GM23248 (cell line): Measurements from ENCODE around the gene PHRF1. TPM values are rescaled to one million over a fixed set of nuclear protein-coding genes. Genes with fewer than 3 reads are reported as not detected.

Source experiments
- DNase-seq: peaks from one replicate; pipeline ENCODE4 v3.0.0-alpha.2; 2015
- H2AFZ ChIP-seq: fragments of 200-600 bp; sonication (generic); 2 replicates; pipeline ENCODE4 v1.6.1; 2016; ENCODE audit warnings: antibody characterized with exemption
- H3F3A ChIP-seq: fragments of 200-600 bp; sonication (generic); 2 replicates; pipeline ENCODE4 v1.6.1; 2016; ENCODE audit warnings: mild to moderate bottlenecking, antibody characterized with exemption, mixed run types; ENCODE audit not compliant: insufficient read depth
- H3K27ac ChIP-seq: fragments of 200-600 bp; sonication (generic); 2 replicates; pipeline ENCODE4 v1.5.1; 2016; ENCODE audit warnings: mild to moderate bottlenecking
- H3K27me3 ChIP-seq: fragments of 200-600 bp; sonication (generic); replicated peaks from 2 replicates; pipeline ENCODE4 v1.6.1; 2016; ENCODE audit warnings: mild to moderate bottlenecking; ENCODE audit not compliant: insufficient read depth
- H3K36me3 ChIP-seq: fragments of 200-600 bp; sonication (generic); 2 replicates; pipeline ENCODE4 v1.6.1; 2016; ENCODE audit warnings: low read depth, mild to moderate bottlenecking
- H3K4me1 ChIP-seq: fragments of 200-600 bp; sonication (generic); 2 replicates; pipeline ENCODE4 v1.6.1; 2016; ENCODE audit warnings: mild to moderate bottlenecking; ENCODE audit not compliant: insufficient read depth
- H3K4me2 ChIP-seq: fragments of 200-600 bp; sonication (generic); one replicate; pipeline ENCODE4 v1.6.1; 2016; ENCODE audit warnings: mild to moderate bottlenecking; ENCODE audit not compliant: unreplicated experiment
- H3K4me3 ChIP-seq: fragments of 200-600 bp; sonication (generic); 2 replicates; pipeline ENCODE4 v1.5.1; 2016; ENCODE audit warnings: mild to moderate bottlenecking
- H3K79me2 ChIP-seq: fragments of 200-600 bp; sonication (generic); 2 replicates; pipeline ENCODE4 v1.6.1; 2016; ENCODE audit warnings: mild to moderate bottlenecking; ENCODE audit not compliant: insufficient read depth
- H3K9ac ChIP-seq: fragments of 200-600 bp; sonication (generic); 2 replicates; pipeline ENCODE4 v1.6.1; 2016; ENCODE audit warnings: mild to moderate bottlenecking
- H3K9me2 ChIP-seq: fragments of 200-600 bp; sonication (generic); 2 replicates; pipeline ENCODE4 v1.6.1; 2016; ENCODE audit warnings: mixed run types, mild to moderate bottlenecking, moderate library complexity; ENCODE audit not compliant: insufficient read depth
- H3K9me3 ChIP-seq: fragments of 200-600 bp; sonication (generic); one replicate; pipeline ENCODE4 v1.6.1; 2017; ENCODE audit warnings: low read depth
- H4K20me1 ChIP-seq: fragments of 200-600 bp; sonication (generic); 2 replicates; pipeline ENCODE4 v1.6.0; 2016; ENCODE audit not compliant: insufficient read depth
- EZH2 ChIP-seq: fragments of 200-600 bp; sonication (generic); IDR thresholded peaks from 2 replicates; pipeline ENCODE4 v1.6.1; 2018; ENCODE audit warnings: antibody characterized with exemption, mild to moderate bottlenecking; ENCODE audit not compliant: insufficient read depth, poor library complexity, severe bottlenecking
- EZH2phosphoT487 ChIP-seq: fragments of 200-600 bp; sonication (generic); IDR thresholded peaks from 2 replicates; pipeline ENCODE4 v1.6.1; 2018; ENCODE audit warnings: antibody characterized with exemption, moderate library complexity, mild to moderate bottlenecking, low read depth; ENCODE audit not compliant: insufficient read depth
- WGBS, 2 experiments: methylation state at CpG; one replicate each; pipeline ENCODE4 v1.1.6; 2015 to 2017; ENCODE audit warnings: low lambda C conversion rate in 2 of 2, low coverage in 1 of 2; ENCODE audit errors: missing lambda C conversion rate in 2 of 2; 5-methylcytosine and 5-hydroxymethylcytosine counted together
- in situ Hi-C: fragments of 300-500 bp; cut with MboI; formaldehyde crosslinking; loops from 2 replicates; pipeline ENCODE4 v1.15.0; 2020
- polyA plus RNA-seq: library from polyadenylated mRNA; unstranded; fragments of >200 nt; fragmentation: Nextera tagmentation; extraction: Ambion mirVana; gene quantifications from 2 replicates; pipeline ENCODE4 v1.2.1, GENCODE V29; 2016
- total RNA-seq: library from RNA; depleted of rRNA; stranded (reverse); fragments of >200 nt; shearing (Covaris generic); gene quantifications from 2 replicates; pipeline ENCODE4 v1.2.3, GENCODE V29; 2014

PHRF1 gene
- total and polyA plus RNA-seq, 2 experiments from 2014 or later: 10.9 to 27.7 TPM

GRCh38 chr11:607971-608659 is 31.8 kb downstream of the PHRF1 start:
- in situ Hi-C loops: no loop called here
- no peak overlapping the region for H3K4me2 ChIP-seq
- no peaks in the 10 kb centered on the region for H3K27me3 ChIP-seq

GRCh38 chr11:608791-609251 is 32.6 kb downstream of the PHRF1 start:
- H3K4me2 ChIP-seq: no peak overlapping the region
- peaks cover 17% of the 10 kb centered on the region; the same call in 1 of the 2 replicates for H3K36me3 ChIP-seq
- H3K27ac ChIP-seq: no peak overlapping the region
- H4K20me1 ChIP-seq: no peaks in the 10 kb centered on the region
- in situ Hi-C loops: no loop called here
- 82 to 84% methylated on average over 27 to 28 of the region's 28 CpGs for WGBS, 2 experiments
- H3K4me3 ChIP-seq: no peak overlapping the region
- H3K9ac ChIP-seq: no peak overlapping the region
- no peak overlapping the region for H2AFZ ChIP-seq
- H3K27me3 ChIP-seq: no peaks in the 10 kb centered on the region
- TF ChIP-seq EZH2phosphoT487: no peak
- TF ChIP-seq EZH2: no peak
- H3K9me2 ChIP-seq: no peaks in the 10 kb centered on the region
- H3F3A ChIP-seq: peaks cover 7% of the 10 kb centered on the region; the same call in 1 of the 2 replicates
- no peaks in the 10 kb centered on the region for H3K79me2 ChIP-seq
- DNase-seq: no peak
- H3K9me3 ChIP-seq: no peaks in the 10 kb centered on the region
- no peaks in the 10 kb centered on the region for H3K4me1 ChIP-seq

More at GRCh38 chr11:607971-608659, 31.8 kb downstream of the PHRF1 start:
- H3K36me3 ChIP-seq: peaks cover 19% of the 10 kb centered on the region; the same call in 1 of the 2 replicates
- no peaks in the 10 kb centered on the region for H3K4me1 ChIP-seq
- DNase-seq: no peak
- no peak overlapping the region for H3K27ac ChIP-seq
- H3K4me3 ChIP-seq: no peak overlapping the region
- no peaks in the 10 kb centered on the region for H3K9me3 ChIP-seq
- H3F3A ChIP-seq: peaks cover 7% of the 10 kb centered on the region; the same call in 1 of the 2 replicates
- no peaks in the 10 kb centered on the region for H4K20me1 ChIP-seq
- WGBS, 2 experiments: 90% methylated on average over 39 to 45 of the region's 45 CpGs
- H3K9me2 ChIP-seq: no peaks in the 10 kb centered on the region
- H3K9ac ChIP-seq: no peak overlapping the region
- H2AFZ ChIP-seq: no peak overlapping the region
- TF ChIP-seq EZH2phosphoT487: no peak
- TF ChIP-seq EZH2: no peak
- no peaks in the 10 kb centered on the region; the same call in 1 of the 2 replicates for H3K79me2 ChIP-seq

GRCh38 chr11:609341-609811 is 33.1 kb downstream of the PHRF1 start:
- TF ChIP-seq EZH2phosphoT487: no peak
- TF ChIP-seq EZH2: no peak
- H3K36me3 ChIP-seq: peaks cover 12% of the 10 kb centered on the region; the same call in 1 of the 2 replicates

GRCh38 chr11:610146-610801 is 34.0 kb downstream of the PHRF1 start:
- Histone ChIP-seq H3F3A (peaks cover 7% of the 10 kb centered on the region; the same call in 1 of the 2 replicates), H3K79me2 (no peaks in the 10 kb centered on the region), H3K4me2 (no peak overlapping the region), H3K4me1 (no peaks in the 10 kb centered on the region), H3K9ac (no peak overlapping the region), H3K9me2 (no peaks in the 10 kb centered on the region), H4K20me1 (no peaks in the 10 kb centered on the region), H3K27me3 (no peaks in the 10 kb centered on the region), H3K36me3 (peaks cover 7% of the 10 kb centered on the region; the same call in 1 of the 2 replicates), H3K4me3 (no peak overlapping the region), H3K27ac (no peak overlapping the region), H2AFZ (no peak overlapping the region), H3K9me3 (no peaks in the 10 kb centered on the region)
- no peak for DNase-seq
- TF ChIP-seq EZH2phosphoT487 (no peak), EZH2 (no peak)
- WGBS, 2 experiments: 91 to 93% methylated on average over 12 to 18 of the region's 18 CpGs
- in situ Hi-C loops: no loop called here

More at GRCh38 chr11:609341-609811, 33.1 kb downstream of the PHRF1 start:
- no peak overlapping the region for H3K27ac ChIP-seq
- no peak overlapping the region for H2AFZ ChIP-seq
- H3K4me3 ChIP-seq: no peak overlapping the region
- H4K20me1 ChIP-seq: no peaks in the 10 kb centered on the region
- DNase-seq: no peak
- in situ Hi-C loops: no loop called here
- WGBS, 2 experiments: 85 to 88% methylated on average over 17 to 28 of the region's 28 CpGs
- H3K4me1 ChIP-seq: no peaks in the 10 kb centered on the region
- H3K79me2 ChIP-seq: no peaks in the 10 kb centered on the region
- peaks cover 7% of the 10 kb centered on the region; the same call in 1 of the 2 replicates for H3F3A ChIP-seq
- no peaks in the 10 kb centered on the region for H3K9me3 ChIP-seq
- H3K9me2 ChIP-seq: no peaks in the 10 kb centered on the region
- H3K9ac ChIP-seq: no peak overlapping the region
- H3K4me2 ChIP-seq: no peak overlapping the region
- H3K27me3 ChIP-seq: no peaks in the 10 kb centered on the region
